OCI-M1 (cell line): ENCODE results near the gene RERE.
A peak's percentile ranks its signal among the peaks of the same experiment; 100 is the strongest.

Experiments
- DNase-seq: peaks from one replicate; lab custom pipeline; 2025; lab: John Stamatoyannopoulos, UW

RERE gene

GRCh38 chr1:8540971-8541370 lies 276.5 kb downstream of the RERE start:
- DNase-seq = no peak

GRCh38 chr1:8540261-8540941 lies 277.0 kb downstream of the RERE start:
- DNase-seq = no peak

- DNase-seq = no peak
Observed at GRCh38 chr1:8539683-8540082, 277.8 kb downstream of the RERE start.

GRCh38 chr1:8538502-8538901 lies 278.9 kb downstream of the RERE start:
- DNase-seq = no peak

GRCh38 chr1:8537991-8538390 lies 279.4 kb downstream of the RERE start:
- no peak for DNase-seq

- DNase-seq = no peak
Observed at GRCh38 chr1:8536515-8536914, 280.9 kb downstream of the RERE start.

GRCh38 chr1:8533907-8534306 lies 283.5 kb downstream of the RERE start:
- DNase-seq = no peak

- no peak for DNase-seq
Observed at GRCh38 chr1:8533124-8533523, 284.3 kb downstream of the RERE start.

GRCh38 chr1:8529901-8530300 lies 287.5 kb downstream of the RERE start:
- no peak for DNase-seq

GRCh38 chr1:8527941-8528340 lies 289.5 kb downstream of the RERE start:
- peak; percentile 20 for DNase-seq

- peak; percentile 95 for DNase-seq
Observed at GRCh38 chr1:8525558-8526275, 291.7 kb downstream of the RERE start.

- DNase-seq = peak; percentile 67
Observed at GRCh38 chr1:8525216-8525557, 292.3 kb downstream of the RERE start.

GRCh38 chr1:8524627-8525157 lies 292.7 kb downstream of the RERE start:
- peak; percentile 45 for DNase-seq

- DNase-seq = no peak
Observed at GRCh38 chr1:8523666-8524206, 293.7 kb downstream of the RERE start.

- peak; percentile 48 for DNase-seq
Observed at GRCh38 chr1:8520483-8520966, 296.9 kb downstream of the RERE start.

GRCh38 chr1:8519167-8519566 lies 298.3 kb downstream of the RERE start:
- no peak for DNase-seq

- no peak for DNase-seq
Observed at GRCh38 chr1:8518490-8518801, 299.0 kb downstream of the RERE start.

GRCh38 chr1:8517661-8518489 lies 299.6 kb downstream of the RERE start:
- DNase-seq = peak; percentile 73

- peak; percentile 55 for DNase-seq
Observed at GRCh38 chr1:8516793-8517556, 300.5 kb downstream of the RERE start.

- DNase-seq = no peak
Observed at GRCh38 chr1:8516278-8516777, 301.1 kb downstream of the RERE start.

GRCh38 chr1:8512504-8512903 lies 304.9 kb downstream of the RERE start:
- no peak for DNase-seq
